Bone marrow (tissue), 2 donors: ENCODE data around the gene SLC41A3.

Experiments used
- DNase-seq, 2 donors: peaks; one replicate each; lab custom pipeline; 2025; lab: John Stamatoyannopoulos, UW

The SLC41A3 gene

DNA sequence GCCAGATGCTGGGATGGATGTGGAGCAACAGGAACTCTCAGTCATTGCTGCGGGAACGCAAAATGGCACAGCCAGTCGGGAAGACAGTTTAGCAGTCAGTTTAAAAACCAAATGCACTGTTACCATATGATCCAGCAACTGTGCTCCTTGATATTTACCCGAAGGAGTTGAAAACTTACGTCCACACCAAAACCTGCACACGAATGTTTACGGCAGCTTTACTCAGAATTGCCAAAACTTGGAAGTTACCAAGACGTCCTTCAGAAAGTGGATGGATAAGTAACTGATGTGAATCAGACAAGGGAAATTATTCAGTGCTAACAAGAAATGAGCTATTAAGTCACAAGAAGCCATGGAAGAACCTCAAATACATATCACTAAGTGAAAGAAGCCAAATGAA is 36.1 kb upstream of the SLC41A3 start:
- DNase-seq = no peak

DNA sequence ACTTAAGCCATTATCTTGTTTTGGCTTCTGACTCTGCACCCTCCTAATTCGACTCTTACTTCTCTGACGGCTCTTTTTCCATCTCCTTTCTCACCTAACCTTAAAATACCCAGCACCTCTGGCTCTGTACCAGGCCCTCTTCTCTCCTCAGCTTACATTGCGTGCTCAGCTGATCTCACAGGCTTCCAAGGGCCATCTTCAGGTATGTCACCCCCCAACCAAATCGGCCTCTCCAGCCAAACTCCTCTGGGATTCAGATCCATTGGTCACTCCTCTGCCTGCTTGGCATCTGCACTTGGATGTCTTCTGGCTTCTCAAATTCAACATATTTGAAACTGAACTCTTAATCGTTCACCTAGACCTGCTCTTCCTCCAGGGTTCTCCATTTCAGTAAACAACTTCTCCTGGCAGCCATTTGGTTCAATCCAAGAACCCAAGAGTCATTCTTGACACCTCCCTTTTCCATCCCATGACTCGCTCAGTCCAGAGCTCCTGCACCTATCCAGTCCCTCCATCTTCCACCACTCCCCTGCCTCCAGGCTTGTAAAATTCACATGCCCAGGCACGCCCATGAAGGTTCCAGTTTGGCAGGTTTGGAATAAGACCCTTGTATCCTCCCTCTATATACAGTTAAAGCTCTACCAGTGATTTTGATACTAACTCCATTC is 35.2 kb upstream of the SLC41A3 start:
- DNase-seq = no peak

- no peak for DNase-seq
Measured at GRCh38 chr3:126118591-126118990, 34.7 kb upstream of the SLC41A3 start.

- no peak for DNase-seq
Measured at GRCh38 chr3:126117786-126118185, 33.9 kb upstream of the SLC41A3 start.

DNA sequence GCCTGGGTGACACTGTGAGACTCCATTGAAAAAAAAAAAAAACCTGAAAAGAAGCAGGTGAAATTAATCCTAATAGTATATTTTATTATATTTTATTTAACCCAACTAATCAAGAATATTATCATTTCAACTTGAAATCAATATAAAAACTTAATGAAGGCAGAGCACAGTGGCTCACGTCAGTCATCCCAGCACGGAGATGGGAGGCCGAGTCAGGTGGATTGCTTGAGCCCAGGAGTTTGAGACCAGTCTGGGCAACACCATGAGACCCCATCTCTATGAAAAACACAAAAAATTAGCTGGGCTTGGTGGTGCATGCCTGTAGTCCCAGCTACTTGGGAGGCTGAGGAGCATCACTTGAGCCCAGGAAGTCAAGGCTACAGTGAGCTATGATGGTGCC is 33.3 kb upstream of the SLC41A3 start:
- no peak for DNase-seq

DNA sequence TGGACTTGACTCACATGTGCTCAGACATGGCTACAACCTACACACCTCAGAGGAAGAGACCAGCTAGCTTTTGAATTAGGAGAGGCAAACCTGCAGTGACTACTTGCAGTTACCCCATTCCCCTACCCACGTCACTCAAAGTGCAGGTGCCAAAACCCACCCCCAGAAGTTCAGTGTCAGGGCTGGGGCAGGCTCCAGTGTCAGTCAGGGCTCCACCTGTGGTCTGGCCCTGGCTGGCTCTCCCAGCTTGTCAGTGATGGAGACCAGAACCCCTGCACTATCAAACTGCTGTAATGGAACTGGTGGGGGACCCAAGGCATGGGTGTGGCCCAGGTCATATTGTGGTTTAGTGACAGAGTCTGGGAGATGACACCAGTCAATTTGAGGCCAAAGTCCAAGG is 32.6 kb upstream of the SLC41A3 start:
- no peak for DNase-seq

DNA sequence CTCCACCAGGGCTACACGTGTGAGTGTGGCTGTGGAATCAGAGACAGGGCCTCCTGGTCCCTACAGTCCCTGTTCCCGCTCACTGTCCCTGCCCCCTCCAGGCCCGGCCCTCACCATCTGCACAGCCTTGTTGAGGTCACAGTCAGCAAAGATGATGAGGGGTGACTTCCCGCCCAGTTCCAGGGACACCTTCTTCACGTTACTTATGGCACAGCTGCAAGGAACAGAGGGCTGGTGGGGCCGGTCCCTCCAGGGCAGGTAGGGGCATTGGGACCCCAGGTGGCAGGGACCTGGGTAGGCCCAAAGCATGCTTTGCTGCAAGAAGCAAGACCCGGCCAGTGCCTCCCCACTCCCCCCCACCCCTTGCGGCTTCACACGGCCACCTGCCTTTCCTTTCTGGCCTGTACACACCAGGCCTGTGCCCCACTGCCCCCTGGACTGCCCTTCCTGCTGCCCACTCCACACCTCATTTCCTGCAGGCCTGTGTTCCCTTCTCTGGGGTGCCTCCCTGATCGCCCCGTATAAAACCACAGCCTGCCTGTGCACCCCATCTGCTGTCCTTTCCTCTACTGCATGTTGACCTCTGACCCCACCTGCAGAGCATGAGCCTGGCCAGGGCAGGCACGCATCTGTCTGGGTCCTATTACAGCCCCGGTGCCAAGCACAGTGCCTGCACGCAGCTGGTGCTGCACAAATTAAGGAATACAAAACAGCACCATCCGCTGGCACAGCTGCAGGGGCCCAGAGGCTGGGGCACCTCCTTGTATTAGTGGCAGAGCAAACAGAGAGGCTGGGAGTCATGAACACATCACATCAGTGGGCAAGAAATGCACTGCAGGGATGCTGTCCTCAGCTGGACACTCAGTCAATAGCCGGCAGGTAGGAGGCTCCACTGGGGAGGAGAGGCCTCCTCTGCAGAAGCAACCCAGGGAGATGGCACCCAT is 30.8 kb upstream of the SLC41A3 start:
- DNase-seq = no peak

- no peak for DNase-seq
Measured at GRCh38 chr3:126113733-126114442, 30.0 kb upstream of the SLC41A3 start.

DNA sequence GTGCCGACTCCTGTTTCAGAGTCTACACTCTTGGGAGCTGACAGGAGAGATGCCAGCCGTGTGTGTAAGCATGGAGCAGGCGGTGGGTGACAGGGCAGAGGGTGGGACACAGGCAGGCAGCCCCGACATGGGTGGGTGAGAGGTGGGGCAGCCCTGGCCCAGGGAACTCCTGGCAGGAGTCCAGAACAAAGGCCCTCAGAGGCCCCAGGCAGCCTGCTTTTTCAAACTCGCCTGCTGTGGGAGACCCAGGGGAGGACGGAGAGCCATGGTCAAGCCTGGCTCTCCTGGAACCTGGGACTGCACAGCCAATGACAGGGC is 29.3 kb upstream of the SLC41A3 start:
- no peak for DNase-seq

DNA sequence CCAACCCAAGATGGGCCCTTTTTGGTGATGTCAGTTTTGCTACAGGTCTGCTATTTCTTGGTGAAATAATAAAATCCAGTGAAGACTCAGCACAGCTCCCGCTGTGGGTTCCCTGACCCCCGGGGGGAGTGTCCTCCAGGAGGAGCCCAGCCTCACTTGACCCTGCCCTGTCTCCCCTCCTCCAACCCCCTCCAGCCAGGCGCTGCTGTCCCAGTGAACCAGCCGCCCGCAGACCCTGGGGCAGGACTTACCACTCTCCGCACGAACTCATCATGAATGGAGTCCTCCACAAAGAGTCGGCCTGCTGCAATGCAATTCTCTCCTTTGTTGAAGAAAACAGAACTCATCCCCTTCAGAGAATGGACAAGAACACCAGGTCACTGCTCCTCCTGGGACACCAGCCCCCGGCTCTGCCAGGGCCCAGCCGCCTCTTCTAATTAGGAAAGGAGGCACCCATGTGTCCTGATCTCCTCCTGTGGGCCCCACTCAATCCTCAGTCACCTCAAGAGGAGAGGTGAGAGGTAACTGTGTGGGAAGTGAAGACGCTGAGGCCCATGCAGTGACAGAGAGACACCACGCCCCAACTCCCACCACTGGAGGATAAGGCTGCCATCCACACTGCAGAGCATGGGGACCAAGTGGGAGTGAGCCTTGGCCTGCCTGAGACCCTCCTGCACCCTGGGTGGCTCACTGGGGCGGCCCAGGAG is 28.8 kb upstream of the SLC41A3 start:
- DNase-seq = no peak

DNA sequence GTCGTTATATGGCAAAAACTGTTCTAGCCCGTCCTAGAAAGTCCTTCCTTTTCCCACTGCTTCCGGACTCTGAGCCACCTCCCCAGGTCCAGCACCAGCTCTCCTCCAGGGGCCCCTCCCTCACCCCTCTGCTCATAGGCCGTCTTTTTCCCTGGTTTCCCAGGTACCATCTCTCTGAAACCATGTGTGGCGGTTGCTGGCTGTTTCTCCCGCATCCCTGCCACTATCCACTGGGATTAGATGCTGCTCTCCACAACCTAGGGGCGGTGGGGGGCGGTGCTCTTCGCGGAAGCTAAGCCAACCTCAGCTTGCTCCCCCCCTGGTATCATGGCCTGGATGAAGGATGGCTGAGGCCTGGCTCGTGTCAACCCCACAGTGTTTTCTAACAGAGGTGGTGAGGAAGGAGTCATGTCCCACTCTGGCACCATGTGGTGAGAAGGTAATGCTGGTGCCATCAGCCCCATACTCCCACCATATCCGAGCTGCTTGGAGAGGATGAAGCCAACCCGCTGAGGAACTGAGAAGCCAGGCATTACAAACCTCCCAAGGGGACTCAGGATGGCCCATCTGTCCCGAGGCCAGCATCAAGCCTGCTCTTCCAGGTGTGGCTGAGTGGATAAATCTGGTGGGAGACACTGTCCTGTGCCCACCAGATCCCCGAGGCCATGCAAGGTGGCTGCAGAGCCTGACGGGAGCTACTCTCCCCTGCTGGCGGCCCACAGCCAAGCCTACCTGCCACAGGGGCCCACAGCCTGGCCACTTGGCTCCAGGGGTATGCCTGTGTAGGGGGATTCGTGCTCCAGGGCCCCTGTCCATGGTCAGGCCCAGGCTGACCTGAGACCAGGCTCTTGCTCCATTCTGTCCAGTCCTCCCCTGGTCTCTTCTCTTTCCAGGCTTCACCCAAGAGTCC is 27.9 kb upstream of the SLC41A3 start:
- no peak for DNase-seq

DNA sequence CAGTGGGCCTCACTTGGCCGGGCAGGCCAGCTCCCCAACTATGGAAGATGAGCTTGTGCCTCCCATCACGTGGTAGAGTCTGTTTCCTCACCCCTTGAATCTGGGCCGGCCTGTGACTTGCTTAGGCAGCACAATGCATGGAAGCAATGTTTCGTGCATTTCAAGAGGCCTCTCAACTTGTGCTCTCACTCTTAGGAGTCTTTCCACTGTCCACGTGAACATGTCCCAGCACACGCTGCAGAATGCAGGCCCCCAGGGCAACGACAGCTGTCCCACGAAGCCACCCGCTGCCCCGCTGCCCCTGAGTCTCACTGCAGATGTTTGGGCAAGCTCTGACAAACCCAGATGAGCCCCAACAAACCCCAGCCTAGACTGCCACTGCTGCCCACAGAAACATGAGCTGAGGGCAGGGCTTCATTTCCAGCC is 27.2 kb upstream of the SLC41A3 start:
- no peak for DNase-seq

DNA sequence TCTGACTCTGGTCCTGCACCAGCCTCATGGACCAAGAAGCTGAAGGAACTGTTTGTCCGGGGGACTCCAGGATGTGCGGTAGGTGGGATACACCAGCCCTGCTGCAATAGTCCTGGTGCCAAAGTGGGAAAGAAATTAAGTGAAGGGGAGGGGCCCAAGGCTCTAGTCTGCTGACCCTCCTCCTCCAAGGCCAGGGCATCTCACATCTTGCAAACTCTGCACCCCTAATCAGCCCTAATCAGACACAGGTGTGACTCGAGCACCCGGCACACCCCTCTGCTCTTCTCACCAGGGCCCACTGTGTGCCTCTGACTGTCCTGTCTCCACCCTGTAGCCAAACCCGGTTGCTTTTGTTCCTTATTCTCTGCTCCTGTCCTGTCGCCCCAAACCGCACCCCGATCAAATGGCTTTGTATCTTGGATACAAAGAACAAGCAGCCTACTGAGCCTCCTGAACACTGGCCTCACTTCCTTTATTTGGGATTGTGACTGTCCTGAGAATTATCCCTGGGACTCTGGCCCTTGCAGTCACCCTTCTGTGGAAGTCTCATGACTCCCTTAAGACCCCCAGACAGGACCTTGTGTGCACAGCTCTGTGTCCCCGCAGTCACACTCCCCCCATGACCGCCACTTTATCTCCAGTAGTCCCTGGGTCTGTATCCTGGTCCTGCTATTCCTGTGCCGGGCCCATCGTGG is 26.7 kb upstream of the SLC41A3 start:
- DNase-seq = no peak

DNA sequence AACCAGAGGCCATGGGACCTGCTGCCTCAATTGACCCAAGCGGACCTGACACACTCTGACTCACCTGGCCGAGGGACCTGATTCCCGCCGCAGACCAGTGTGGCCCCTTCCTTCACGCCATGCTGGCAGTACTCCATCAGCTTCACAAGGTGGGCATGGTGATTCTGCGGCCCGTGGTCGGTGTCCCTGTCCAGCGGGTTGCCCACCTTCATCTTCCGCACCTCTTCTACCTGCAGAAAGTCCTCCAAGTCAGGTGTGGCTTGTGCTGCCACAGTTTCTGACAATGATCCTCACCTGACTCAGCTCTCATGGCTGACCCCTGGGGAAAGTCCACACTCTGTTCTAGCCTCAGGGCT is 25.9 kb upstream of the SLC41A3 start:
- no peak for DNase-seq

DNA sequence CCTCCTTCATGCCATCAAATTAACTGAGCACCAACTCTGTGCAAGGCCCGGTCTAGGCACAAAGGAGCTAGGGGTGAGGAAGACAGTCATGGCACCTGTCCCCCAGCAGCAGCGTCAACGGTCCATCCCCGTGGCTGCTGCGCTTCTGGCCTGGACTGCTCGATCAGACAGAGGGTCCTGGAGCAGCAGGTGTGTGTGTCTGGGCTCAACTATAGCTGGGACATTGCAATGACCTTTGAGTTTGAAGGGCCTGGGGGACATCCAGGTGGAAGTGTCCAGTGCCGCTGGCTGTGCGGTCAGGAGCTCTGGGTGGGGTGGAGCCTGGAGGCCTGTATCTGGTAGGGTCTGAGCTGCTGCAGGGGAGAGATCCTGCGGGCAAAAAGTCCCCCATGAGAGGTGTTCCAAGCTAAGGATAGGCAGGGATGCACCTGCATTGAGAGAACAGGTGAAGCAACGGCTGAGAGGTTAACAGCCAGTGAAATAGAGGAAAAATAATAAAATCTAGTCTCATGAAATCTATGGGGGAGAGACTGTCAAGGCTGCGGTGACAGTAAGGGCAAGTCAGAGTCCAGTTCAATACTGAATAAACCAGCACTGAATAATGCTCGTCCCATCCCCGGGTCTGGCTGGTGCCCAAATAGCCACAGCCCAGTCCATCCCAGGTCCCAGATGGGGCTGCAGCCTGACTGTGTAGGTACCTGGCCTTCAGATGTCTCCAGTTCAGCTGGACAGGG is 25.4 kb upstream of the SLC41A3 start:
- no peak for DNase-seq

- no peak for DNase-seq
Measured at GRCh38 chr3:126108676-126109050, 24.7 kb upstream of the SLC41A3 start.

- DNase-seq = no peak
Measured at GRCh38 chr3:126107957-126108675, 24.2 kb upstream of the SLC41A3 start.

DNA sequence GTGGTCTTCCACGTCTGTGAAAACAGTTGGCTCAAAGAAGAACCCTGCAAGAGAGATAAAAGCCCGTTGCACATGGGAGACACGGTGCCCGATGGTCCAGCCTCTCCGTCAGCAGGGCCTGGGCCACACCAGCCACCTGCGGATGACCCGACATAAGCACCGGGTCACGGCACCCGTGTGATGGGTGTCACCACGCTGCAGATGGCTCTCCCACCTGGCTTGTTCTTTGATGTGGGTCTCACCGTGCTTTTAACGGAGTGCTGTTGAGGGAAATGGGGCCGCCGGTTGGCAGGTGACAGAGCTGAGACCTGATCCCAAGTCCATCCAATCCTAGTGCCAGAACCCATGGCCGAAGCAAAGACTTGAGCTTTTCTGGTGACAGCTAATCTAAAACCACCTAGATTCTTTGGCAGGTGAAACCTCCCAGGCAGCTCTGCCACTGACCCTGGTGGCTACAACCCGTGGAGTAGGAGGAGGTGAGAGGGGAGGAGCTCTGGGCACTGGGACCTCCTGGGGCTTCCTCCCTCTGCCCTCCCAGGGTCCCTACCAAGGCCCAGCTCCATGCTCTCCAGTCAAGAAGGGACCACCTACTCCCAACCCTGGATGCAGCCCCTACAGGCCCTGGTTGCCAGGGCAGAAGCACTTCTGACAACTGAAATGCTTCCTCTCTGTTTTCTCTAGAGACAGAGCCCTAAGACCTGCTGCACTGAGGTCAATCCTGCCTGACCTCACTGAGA is 23.4 kb upstream of the SLC41A3 start:
- DNase-seq = no peak
